CD4-positive, alpha-beta T cell treated with Interleukin-6 for 4 hours (primary cell): ENCODE results near the gene BLTP3A.
"Not testable (repeated sequence)": the region's sequence is repeated elsewhere in the genome, so short reads cannot be mapped to it uniquely, and the experiment has no call there.

Experiments
- DNase-seq: peaks from one replicate; pipeline ENCODE4 v3.0.0-alpha.2; 2020; ENCODE audit warnings: mixed read lengths

BLTP3A gene

GRCh38 chr6:34791701-34792604, at the start of gene BLTP3A:
Gene BLTP3A, plus strand, starts transcription at chr6:34792083. Its CDS starts 168 bp downstream, at chr6:34792251.
- peak; percentile 81 for DNase-seq

GRCh38 chr6:34742094-34742493, 49.8 kb upstream of the BLTP3A start:
- DNase-seq, result no peak

- DNase-seq, result no peak
Observed at GRCh38 chr6:34743625-34744293, 48.1 kb upstream of the BLTP3A start.

- DNase-seq, result not testable (repeated sequence)
Observed at GRCh38 chr6:34744294-34744647, 47.6 kb upstream of the BLTP3A start.

GRCh38 chr6:34745277-34746103, 46.4 kb upstream of the BLTP3A start:
- no peak for DNase-seq

- DNase-seq, result no peak
Observed at GRCh38 chr6:34746104-34746846, 45.6 kb upstream of the BLTP3A start.

- no peak for DNase-seq
Observed at GRCh38 chr6:34748757-34749156, 43.1 kb upstream of the BLTP3A start.

GRCh38 chr6:34756513-34756856, 35.4 kb upstream of the BLTP3A start:
- DNase-seq, result peak; percentile 33

- no peak for DNase-seq
Observed at GRCh38 chr6:34757687-34758274, 34.1 kb upstream of the BLTP3A start.

- no peak for DNase-seq
Observed at GRCh38 chr6:34760108-34760507, 31.8 kb upstream of the BLTP3A start.

- DNase-seq, result not testable (repeated sequence)
Observed at GRCh38 chr6:34761681-34762080, 30.2 kb upstream of the BLTP3A start.

- no peak for DNase-seq
Observed at GRCh38 chr6:34768148-34768547, 23.7 kb upstream of the BLTP3A start.

- DNase-seq, result no peak
Observed at GRCh38 chr6:34771727-34772126, 20.2 kb upstream of the BLTP3A start.

- no peak for DNase-seq
Observed at GRCh38 chr6:34772940-34773339, 18.9 kb upstream of the BLTP3A start.

- DNase-seq, result no peak
Observed at GRCh38 chr6:34773916-34774315, 18.0 kb upstream of the BLTP3A start.

- DNase-seq, result no peak
Observed at GRCh38 chr6:34774967-34775366, 16.9 kb upstream of the BLTP3A start.

- DNase-seq, result not testable (repeated sequence)
Observed at GRCh38 chr6:34785375-34785774, 6.5 kb upstream of the BLTP3A start.

GRCh38 chr6:34787152-34787551, 4.7 kb upstream of the BLTP3A start:
- not testable (repeated sequence) for DNase-seq

- DNase-seq, result no peak
Observed at GRCh38 chr6:34788111-34788510, 3.8 kb upstream of the BLTP3A start.

- peak; percentile 57 for DNase-seq
Observed at GRCh38 chr6:34791164-34791700, 651 bp upstream of the BLTP3A start.

GRCh38 chr6:34792605-34793500, 970 bp downstream of the BLTP3A start:
- peak; percentile 16 for DNase-seq
